Activated effector memory CD4-positive, alpha-beta T cell treated with Interleukin-2 at 50 U/mL for 16 hours (primary cell): ENCODE results near the gene CYSTM1.

Experiments
- DNase-seq: peaks from one replicate; pipeline ENCODE4 v3.0.0-alpha.2; 2020

The CYSTM1 gene

DNA sequence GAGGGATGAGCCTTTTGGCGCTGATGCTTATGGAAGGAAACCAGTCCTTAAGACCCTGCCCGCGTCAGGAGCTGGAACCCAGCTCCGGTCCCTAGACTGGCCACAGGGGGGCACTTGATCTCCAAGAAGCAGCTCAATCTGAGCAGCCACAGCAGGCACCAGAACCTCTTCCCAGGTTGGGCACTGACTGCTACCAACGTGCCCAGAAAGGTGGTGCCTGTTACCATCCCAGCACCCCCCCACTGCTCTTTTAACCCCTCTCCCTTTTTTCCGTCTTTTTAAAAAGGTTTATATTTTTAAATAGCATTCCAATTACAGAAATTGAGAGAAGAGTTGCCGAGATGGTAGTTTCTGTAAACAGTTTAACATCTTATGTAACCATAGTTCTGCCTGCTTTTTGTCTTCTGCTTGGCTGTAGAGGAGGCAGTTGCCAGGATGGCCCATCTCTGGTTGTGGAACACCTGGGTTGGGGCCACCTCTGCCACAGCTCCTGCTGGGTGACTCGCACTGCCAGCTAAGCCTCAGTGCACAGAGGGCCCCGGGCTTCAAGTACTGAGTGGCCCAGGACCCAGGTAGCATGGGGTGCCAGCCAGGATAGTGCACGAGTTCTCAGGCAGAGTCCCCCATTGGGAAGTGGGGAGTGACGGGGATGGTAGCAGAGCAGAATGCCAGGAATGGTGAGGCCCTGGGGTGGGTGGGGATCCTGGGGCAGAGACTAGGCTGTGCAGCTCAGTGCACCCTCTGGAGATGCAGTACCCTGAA lies 65.1 kb downstream of the CYSTM1 start:
- DNase-seq: peak; percentile 26

DNA sequence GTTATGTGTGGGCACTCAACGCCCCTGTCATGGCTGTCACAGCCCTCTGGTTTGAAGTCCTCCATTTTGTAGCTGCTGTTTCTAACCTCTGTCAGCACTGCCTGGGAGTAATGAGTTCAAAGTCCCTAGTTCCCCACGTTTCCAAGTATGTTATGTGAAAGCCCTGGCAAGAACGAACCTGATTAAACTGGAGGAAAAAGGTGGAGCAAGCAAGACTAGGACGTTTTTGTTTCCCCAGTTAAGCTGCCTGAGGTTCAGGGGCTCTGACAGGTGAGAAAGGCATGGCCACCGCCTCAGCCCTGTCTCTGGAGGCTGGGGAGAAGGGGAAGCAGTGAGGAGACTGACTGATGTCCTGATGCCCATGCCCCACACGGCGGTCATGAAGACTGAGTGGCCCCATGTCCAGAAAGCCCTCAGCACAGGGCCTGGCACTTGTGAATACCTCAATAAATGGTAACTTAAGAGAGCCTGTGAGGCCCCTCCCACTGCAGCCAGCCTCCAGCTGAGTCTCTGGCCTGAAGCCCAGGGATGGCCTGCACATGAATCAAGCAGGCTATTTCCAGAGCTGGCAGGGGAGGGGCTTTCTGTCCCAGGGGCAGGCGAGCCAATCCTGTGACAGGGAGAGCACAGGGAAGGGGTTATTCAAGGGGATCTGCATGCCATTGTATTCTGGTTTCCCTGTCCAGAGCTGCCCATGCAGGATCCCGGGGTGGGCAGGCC lies 66.2 kb downstream of the CYSTM1 start:
- DNase-seq: no peak

DNA sequence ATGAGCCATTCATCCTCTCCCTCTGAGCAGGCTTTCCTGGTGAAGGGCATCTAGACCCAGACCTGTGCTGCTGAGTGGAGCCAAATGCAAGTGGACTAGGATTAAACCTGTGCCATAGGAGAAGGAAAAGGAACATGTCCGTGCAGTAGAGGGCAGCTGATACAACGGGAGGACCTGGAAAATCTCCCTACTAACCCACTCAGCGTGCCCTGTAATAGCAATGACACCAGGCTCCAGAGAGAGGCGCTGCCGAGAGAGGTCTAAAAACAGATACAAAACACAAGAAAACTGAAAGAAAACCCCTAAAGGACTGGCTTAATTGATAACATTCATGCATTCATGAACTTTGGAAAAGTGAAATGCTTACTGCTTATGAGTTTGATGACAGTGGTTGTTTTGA lies 67.1 kb downstream of the CYSTM1 start:
- no peak for DNase-seq

DNA sequence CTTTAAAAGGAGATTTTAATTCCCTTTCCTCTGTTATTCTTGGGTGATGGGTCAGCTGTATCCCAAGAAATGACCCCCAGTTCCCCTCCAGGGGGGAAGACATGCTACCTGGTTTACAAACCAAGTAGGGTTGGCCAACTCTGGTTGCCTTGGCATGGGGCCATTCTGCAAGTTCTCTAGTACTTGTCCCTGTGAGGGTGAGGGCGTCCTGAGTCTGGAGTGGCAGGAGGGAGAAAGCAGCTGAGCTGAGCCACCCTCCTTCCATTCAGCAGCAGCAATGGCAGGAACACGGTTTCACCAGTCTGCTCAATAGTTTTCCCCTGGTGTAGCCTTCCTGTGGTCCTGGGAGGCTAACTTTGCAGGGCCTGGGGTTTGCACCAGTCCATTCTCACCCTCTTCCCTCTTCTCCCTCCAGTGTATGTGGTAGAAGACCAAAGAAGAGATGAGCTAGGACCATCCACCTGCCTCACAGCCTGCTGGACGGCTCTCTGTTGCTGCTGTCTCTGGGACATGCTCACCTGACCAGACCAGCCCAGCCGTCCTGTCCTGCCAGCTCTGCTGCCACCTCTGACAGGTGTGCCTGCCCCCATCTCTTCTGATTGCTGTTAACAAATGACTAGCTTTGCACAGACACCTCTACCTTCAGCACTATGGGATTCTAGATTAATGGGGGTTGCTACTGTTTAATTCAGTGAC lies 68.0 kb downstream of the CYSTM1 start:
- no peak for DNase-seq

DNA sequence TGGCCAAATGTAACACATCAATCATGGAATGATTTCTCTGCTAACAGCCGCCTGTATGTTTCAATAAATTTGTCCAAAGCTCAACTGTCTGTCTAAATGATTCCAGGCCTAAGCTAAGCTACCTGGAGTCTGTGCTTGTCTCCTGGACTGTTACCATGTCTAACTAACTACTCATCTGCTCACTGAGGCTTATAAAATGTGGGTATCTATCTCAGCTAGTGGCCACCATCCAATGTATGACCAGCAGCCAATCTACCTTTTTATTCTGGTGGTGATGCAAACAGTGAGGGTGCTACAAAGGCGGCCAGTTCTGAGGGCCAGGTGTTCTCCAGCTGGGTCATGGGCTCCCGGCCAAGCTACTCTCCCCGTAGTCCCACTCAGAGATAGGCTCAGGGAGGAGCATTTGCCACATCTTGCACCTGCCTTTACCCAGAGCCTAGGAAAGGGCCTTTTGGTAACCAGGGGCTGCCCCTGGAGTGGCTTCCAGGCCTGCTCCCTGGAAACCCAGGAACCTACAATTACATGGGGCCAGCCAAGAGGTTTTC lies 68.8 kb downstream of the CYSTM1 start:
- DNase-seq: no peak

DNA sequence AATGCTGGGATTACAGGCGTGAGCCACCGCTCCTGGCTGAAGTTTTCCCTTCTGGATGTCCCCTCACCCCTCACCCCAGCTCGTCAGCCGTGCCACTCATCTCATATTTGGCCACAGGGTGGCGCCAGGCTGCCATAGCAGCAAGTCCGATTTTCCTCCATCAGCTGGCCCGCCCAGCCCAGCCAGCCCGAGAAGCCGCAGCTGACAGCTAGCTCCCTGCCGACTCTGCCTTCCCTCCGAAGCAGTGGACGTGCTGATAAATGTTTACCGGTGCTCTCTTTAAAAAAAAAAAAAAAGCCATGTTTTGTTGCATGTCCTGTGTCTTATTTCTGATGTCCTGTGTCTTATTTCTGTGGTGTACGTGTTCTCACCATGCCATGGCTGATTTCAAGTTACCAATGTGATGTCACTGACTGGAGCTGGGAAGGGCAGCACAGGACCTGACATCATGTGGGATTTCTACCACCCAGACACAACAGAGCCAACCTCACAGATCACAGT lies 69.6 kb downstream of the CYSTM1 start:
- DNase-seq: peak; percentile 67

DNA sequence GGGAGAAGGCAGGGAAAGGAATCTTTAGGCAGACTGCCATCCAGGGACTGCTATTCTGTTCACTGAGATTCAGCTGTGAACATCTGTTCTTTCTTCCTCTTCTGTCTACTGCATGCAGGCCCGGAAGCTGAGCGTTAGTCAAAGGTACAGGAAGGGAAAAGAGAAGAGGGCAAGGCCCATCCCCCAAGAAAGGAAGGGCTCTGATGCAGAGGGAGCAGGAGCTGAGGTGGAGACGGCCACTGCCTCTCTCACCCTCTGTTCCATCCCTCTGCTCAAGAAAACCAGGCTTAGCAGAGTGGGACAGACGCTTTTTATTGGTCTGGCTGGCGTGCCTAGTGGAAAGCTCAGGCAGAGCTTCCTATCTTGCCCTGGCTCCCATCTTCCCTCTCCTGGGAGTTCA lies 70.4 kb downstream of the CYSTM1 start:
- no peak for DNase-seq

DNA sequence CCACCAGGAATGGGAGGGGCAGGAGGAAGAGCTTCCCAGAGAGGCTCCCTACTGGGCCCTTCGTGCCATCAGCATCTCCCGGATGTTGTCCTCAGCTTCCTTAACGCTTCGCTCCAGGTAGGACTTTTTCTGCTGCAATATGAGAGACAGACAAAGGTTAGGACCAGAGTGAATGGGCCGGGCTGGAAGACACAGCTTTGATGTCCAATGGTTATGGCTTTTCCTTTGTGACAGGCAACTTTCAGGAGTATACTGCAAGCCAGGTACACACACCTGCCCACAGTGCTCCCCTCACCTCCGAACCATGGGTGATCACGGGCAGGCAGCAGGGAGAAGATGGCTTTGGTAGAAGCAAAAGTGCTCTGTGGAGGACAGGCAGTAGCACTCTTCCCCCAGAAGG lies 70.9 kb downstream of the CYSTM1 start:
- DNase-seq: no peak

DNA sequence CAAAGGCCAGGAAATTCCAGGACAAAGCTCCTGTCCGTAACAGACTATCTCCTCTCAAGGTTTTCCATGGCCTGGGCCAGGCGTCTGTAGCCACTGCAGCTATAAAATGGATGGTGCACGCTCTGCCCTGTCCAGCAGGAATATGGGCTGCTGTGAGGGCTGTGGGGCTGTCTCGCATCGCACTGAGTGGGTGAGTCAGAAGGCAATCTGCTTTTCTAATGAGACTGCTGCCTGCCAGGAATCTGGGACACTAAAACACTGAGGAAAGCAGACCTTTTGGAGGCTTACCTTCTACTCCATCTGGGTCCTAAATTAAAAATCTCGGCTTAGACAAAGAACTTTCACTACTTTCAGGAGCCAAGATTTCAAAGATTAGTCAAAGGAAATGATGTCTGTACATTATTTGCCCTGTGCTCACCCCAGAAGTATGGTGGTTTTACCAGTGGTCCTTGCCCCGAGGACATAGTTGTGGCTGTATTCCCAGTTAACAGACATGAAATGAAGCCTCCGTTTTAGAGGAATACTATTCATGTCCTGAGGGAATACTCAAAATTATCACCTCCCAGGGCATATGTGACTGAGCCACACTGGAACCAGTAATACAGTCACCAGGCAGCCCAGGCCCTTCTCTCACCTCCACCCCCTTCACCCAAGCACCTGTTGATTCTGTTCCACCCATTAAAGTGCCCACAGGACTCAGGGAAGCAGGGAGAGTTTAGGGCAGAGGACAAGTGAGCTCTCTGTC lies 71.6 kb downstream of the CYSTM1 start:
- DNase-seq: no peak

DNA sequence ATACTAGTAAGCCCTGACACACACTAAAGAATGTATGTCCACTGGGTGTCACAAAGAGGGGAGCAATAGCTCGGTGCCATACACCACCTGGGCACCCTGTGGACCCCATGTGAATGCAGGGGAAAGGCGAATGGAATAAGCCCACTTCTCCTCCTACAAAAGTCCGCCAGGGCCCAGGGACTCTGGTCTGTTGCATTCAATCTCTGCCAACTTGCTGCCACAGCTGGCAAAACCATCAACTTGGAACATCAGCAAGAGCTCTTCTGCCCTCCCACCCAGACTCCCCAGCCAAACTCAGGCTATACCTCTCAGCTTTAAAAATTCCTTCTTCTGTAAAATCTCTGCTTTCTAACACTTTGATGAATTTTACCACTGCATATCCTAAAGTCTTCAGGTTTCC lies 73.4 kb downstream of the CYSTM1 start:
- no peak for DNase-seq

DNA sequence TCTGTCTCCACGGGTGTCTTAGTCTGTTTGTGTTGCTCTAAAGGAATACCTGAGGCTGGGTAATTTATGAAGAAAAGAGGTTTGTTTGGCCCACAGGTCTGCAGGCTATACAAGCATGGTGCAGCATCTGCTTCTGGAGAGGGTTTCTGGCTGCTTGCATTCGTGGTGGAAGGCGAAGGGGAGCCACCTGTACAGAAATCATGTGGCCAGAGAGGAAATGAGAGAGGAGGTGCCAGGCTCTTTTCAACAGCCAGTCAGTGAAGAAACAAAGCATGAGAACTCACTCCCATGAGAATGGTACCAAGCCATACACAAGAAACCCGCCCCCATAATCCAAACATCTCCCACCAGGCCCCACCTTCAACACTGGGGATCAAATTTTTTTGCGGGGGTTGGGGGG lies 74.5 kb downstream of the CYSTM1 start:
- no peak for DNase-seq

DNA sequence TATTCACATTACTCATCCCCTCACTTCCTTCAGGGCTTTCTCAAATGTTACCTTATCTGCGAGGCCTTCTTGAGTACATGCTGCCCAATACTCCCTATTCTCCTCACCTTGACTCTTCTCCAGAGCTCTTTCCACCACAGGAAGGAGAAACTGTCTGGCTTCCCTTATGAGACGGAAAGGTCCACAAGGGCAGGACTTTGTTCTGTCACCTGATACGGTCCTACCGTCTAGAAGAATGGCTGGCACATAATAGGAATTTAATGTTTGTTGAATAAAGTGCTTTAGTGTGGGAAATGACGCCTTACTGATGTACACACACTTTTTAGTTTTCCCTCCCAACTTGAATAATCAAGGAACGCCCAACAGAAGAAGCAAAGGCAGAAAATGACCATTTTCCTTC lies 75.4 kb downstream of the CYSTM1 start:
- no peak for DNase-seq

DNA sequence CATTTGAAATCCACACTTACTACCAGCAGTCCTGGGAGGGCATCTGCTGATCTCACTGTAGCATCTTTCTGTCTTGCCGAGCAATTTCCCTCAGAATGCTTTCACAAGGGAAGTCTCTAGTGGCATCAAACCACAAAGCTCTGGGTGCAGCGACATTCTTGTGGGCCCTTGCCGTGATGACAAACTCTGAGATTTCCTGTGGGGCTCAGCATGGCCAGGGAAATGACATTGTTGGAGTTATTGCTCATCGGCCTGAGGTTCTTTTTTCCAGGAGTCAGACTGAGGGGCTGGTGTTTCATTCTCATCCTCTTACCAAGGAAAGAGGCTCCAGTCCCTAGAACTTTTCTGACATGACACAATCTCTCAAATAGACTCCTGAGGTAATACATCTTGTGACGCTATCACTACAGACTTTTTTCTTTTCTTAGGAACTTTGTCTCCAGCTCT lies 76.6 kb downstream of the CYSTM1 start:
- peak; percentile 53 for DNase-seq

DNA sequence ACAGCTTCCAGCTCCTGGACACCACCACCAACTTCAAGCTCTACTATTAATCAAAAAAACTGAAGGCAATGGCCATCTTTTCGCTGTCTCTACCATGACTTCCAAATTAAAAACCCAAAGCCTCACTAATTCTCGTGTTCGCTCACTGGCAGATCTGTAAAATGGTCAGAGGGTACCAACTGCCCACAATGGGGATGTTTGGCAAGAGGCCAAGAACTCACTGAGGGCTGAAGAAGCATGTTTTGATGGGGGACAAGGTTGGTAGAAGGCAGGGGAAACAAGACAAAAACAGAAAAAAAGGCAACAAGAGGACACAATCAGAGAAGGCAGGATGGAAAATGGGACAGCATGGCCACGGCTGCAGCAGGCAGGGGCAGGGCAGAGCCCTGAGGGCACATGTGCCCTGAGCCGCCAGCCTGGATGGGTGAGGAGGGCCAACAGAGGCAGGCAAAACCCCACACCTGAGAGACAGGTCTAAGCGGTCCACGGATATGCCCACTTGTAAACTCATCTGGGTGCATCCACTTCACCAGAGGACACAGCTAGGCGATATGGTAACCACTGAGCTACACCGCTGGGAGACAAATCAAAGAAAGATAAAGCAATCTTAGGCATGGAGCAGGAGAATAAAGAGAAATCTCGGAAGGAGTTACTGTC lies 77.6 kb downstream of the CYSTM1 start:
- DNase-seq: no peak

DNA sequence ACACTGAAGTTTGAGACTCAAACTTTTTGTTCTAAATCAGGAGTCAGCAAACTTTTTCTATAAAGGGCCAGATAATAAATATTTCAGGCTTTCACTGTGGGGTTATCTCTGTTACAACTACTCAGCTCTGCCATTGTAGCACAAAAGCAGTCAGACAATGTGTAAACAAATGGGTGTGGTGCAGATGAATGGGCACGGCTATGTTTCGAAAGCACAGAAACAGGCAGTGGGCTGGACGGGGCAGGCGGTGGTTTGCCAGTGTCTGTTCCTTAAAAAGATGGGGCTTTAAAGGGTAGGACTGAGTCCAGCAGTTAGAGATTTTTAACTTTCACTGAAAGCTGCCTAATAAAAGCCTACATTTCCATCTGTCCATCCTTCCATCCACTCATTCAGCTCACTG lies 79.0 kb downstream of the CYSTM1 start:
- no peak for DNase-seq

DNA sequence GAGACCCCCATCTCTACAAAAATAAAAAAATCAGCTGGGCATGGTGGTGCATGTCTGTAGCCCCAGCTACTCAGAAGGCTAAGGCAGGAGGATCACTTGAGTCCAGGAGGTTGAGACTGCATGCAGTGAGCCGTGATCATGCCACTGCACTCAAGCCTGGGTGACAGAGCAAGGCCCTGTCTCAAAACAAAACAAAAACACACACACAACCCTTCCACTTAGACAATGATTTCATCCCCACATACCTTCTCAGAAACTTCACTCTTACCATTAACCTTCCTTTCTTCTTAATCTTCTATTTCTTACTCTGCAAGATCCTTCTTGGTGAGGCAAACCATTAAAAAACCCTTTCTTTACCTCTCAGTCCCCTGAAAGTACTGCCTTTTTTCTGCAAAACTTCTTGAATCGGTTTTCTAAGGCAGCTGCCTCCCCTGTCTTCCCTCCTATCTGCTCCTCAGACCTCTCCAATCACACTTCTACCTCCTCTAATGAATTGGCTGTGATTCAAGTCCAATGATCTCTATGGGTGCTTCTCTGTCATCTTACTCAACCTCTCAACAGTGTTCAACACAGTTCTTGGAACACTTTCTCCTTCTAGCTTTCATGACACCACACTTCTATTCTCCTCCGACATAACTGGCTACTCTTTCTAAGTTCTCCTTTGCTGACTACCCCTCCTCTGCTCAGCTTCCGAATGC lies 80.6 kb downstream of the CYSTM1 start:
- no peak for DNase-seq

DNA sequence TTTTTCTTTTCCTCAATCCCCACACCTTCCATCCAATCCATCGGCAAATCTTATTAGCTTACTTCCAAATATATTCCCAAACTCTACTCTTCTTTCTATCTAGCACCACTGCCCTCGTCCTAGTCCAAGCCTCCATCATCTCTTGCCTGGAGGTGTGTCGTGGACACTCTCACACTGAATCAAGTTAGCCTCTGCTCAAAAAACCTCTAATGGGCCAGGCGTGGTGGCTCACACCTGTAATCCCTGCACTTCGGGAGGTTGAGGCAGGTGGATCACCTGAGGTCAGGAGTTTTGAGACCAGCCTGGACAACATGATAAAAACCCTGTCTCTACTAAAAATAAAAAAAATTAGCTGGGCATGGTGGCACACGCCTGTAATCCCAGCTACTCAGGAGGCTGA lies 81.7 kb downstream of the CYSTM1 start:
- DNase-seq: no peak

DNA sequence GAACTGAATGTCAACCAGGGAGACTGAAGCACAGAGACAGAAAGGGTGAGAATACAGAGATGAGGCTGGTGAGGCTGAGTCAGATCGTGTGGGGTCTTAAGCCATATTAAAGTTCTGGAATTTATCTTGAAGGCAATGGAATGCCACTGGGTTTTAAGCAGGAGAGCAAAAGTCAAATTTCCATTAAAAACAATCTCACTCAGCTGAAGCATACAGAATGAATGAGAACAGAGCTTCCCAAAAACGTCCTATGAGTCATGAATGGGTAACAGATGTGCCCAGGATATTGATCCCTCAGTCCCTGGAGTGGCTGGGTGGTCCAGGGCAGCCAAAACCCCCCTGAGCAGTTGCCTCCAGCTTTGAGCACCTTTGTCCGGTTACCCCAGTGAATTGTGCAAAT lies 83.0 kb downstream of the CYSTM1 start:
- no peak for DNase-seq

DNA sequence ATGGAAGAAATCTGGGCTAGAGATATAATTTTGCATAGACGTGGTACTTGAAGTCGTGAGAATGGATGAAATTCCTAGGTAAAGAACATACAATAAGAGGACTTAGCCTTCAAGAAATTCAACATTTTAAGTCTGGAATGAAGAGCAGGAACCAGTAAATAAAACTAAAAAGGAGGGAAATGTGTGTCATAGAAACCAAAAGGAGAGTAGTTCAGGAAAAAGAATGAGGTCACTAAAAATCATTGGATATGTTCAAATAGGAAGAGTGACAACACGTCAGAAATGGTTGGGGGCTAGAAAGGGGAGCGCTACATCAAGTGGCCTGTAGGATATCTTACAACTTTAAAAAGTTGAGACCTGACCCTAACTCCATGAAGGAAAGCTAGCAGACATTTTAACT lies 83.9 kb downstream of the CYSTM1 start:
- DNase-seq: no peak

DNA sequence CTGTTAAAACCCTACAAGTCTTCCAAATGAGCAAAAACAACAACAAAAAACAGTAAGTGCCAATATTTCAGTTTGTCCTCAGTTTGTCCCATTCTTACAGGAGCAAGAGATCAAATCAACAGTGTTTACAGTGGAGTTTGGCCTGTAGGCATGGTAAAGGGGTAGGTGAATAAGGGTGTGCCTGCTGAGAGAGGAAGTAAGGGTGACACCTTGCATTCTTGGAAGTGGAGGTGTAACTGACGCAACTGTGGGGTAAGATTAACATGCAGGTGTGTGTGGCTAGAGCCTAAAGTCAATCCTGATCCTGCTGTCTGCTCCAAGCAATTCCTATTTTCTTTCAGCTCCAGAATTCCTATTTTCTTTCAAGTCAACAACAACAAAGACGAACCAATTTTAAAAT lies 84.5 kb downstream of the CYSTM1 start:
- no peak for DNase-seq

DNA sequence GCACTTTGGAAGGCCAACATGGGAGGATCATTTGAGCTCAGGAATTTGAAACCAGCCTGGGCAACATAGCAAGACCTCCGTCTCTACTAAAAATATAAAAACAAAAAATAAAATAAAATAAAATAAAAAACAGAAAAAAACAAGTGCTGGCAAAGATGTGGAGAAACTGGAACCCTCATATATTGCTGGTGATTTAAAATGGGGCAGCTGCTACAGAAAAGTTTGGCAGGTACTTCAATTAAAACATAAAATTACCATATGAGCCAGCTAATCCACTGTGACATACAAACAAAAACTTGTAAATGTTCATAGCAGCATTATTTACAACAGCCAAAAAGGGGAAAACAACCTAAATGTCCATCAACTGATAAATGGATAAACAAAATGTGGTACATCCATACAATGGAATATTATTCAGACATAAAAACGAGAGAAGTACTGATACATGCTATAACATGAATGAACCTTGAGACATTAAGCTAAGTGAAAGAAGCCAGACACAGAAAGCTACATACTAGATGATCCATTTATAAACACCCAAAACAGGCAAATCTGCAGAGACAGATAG lies 85.2 kb downstream of the CYSTM1 start:
- DNase-seq: no peak
